Ovary (tissue), 9 donors: ENCODE results near the gene RNF212. TPM values are rescaled to one million over a fixed set of nuclear protein-coding genes. Genes with fewer than 3 reads are reported as not detected.
A peak's percentile ranks its signal among the peaks of the same experiment; 100 is the strongest.

Experiments used
- DNase-seq, 5 donors: peaks; one replicate each; pipeline ENCODE4 v3.0.0-alpha.2; 2019 to 2020
- H3K27ac ChIP-seq, 2 donors: fragments of 200-600 bp; one replicate each; pipeline versions ENCODE4 v1.5.1 to v1.8.0; 2019 to 2022
- H3K27me3 ChIP-seq: fragments of 200-600 bp; one replicate; pipeline ENCODE4 v1.8.0; 2022
- H3K36me3 ChIP-seq: fragments of 200-600 bp; sonication (generic); one replicate; pipeline ENCODE4 v1.5.1; 2019
- H3K4me1 ChIP-seq: one replicate; pipeline ENCODE4 v1.8.1; 2013; ENCODE audit warnings: mild to moderate bottlenecking, moderate library complexity; ENCODE audit not compliant: insufficient read depth
- H3K4me3 ChIP-seq: fragments of 200-600 bp; sonication (generic); one replicate; pipeline ENCODE4 v1.5.1; 2017
- H3K9me3 ChIP-seq, 2 donors: fragments of 200-600 bp in 1 of 2; sonication (generic) in 1 of 2; one replicate each; pipeline versions ENCODE4 v1.5.1 to v1.8.1; 2013 to 2019; ENCODE audit warnings: mild to moderate bottlenecking in 1 of 2, moderate library complexity in 1 of 2
- CTCF ChIP-seq, 3 donors: fragments of 450-650 bp in 2 of 3; fragments of 200-600 bp in 1 of 3; IDR thresholded peaks; one replicate each; pipeline versions ENCODE4 v1.5.1 to v1.8.0; 2016 to 2022; ENCODE audit warnings: antibody characterized with exemption in 3 of 3, mild to moderate bottlenecking in 1 of 3
- EP300 ChIP-seq: sonication (generic); formaldehyde crosslinking; IDR thresholded peaks from one replicate; pipeline ENCODE4 v1.6.1; 2017; ENCODE audit warnings: antibody characterized with exemption
- POLR2A ChIP-seq: fragments of 450-650 bp; IDR thresholded peaks from one replicate; pipeline ENCODE4 v1.6.1; 2017; ENCODE audit warnings: antibody characterized with exemption, mild to moderate bottlenecking, moderate library complexity
- WGBS, 3 donors: extraction: QIAGEN DNeasy Blood & Tissue Kit in 1 of 3; methylation state at CpG; one replicate each; pipeline versions ENCODE4 v1.1.5 to v1.1.7; 2013 to 2017; 5-methylcytosine and 5-hydroxymethylcytosine counted together
- intact Hi-C, 4 donors: fragments of 100-400 bp; cut with DNase I; formaldehyde crosslinking; loops; one replicate each; pipeline versions ENCODE4 v1.11.0 to v1.15.1; 2022 to 2023
- polyA plus RNA-seq, 2 donors: library from polyadenylated mRNA; stranded (reverse); fragments of 200-250 nt in 1 of 2; fragments of 350-450 nt in 1 of 2; fragmentation: Illumina TruSeq in 1 of 2; extraction: RNeasy Lipid Tissue Mini Kit (QIAGEN cat#74804) in 1 of 2; gene quantifications; one replicate each; pipeline ENCODE4 v1.2.3, GENCODE V29; 2013 to 2014
- total RNA-seq, 7 donors: library from RNA; depleted of rRNA in 2 of 7; stranded (reverse); fragments of >200 nt in 2 of 7; fragmentation: NEBNext Ultra II Directional in 3 of 7; extraction: Animal tissue kit (Norgen Biotek cat#: 25700) in 3 of 7; gene quantifications; one replicate each; pipeline versions ENCODE4 v1.1.0 to v1.2.4, GENCODE V29; 2016 to 2023
- donor health status: DM: no; HTN: no; CAD: no; lungs with moderate emphysema.
- donor health status: DM: no; HTN: no; CAD: no.
- donor health status: Bipolar disorder and iron deficiency.
- donor health status: DM: yes; HTN: yes; CAD: no.
- donor health status: DM: no; HTN: no; CAD: no.
- donor health status: DM: yes; HTN: yes; CAD: no.

RNF212 gene
- total and polyA plus RNA-seq, 9 donors, result 6.2 to 31.0 (median 14.1) TPM

- WGBS, 3 donors, result 66 to 78% (median 67%) methylated on average over 16 of the region's 16 CpGs
- Histone ChIP-seq H3K4me1 (peaks cover 5% of the 10 kb centered on the region), H3K27me3 (peaks cover 2% of the 10 kb centered on the region), H3K36me3 (no peaks in the 10 kb centered on the region), H3K27ac (no peak overlapping the region), H3K9me3 (no peaks in the 10 kb centered on the region), H3K4me3 (no peak overlapping the region)
- peak in 2 of 5 donors; percentile 12 to 23 for DNase-seq
- intact Hi-C loops, result no loop called here
- TF ChIP-seq POLR2A (no peak), EP300 (no peak), CTCF (IDR thresholded peaks at IDR 0.05) (no peak)
Observed at GRCh38 chr4:1058997-1059665, 54.2 kb downstream of the RNF212 start.

GRCh38 chr4:1058198-1058996 is 55.0 kb downstream of the RNF212 start:
- H3K27ac ChIP-seq, result no peak overlapping the region
- TF ChIP-seq CTCF (IDR thresholded peaks at IDR 0.05) (no peak), EP300 (no peak), POLR2A (no peak)
- no peaks in the 10 kb centered on the region for H3K9me3 ChIP-seq
- peak in 2 of 5 donors; percentile 14 to 23 for DNase-seq
- intact Hi-C loops, result no loop called here
- H3K36me3 ChIP-seq, result no peaks in the 10 kb centered on the region
- peaks cover 2% of the 10 kb centered on the region for H3K27me3 ChIP-seq
- WGBS, 3 donors, result 58 to 66% (median 61%) methylated on average over 35 of the region's 35 CpGs
- H3K4me1 ChIP-seq, result peaks cover 5% of the 10 kb centered on the region
- no peak overlapping the region for H3K4me3 ChIP-seq

- DNase-seq, result no peak
- H3K27me3 ChIP-seq, result peaks cover 2% of the 10 kb centered on the region
- no peaks in the 10 kb centered on the region for H3K36me3 ChIP-seq
- TF ChIP-seq EP300 (no peak), CTCF (IDR thresholded peaks at IDR 0.05) (no peak), POLR2A (no peak)
- intact Hi-C loops, result no loop called here
- peaks cover 6% of the 10 kb centered on the region for H3K4me1 ChIP-seq
- H3K9me3 ChIP-seq, result no peaks in the 10 kb centered on the region
- WGBS, 3 donors, result 62 to 77% (median 77%) methylated on average over 7 of the region's 7 CpGs
- no peak overlapping the region for H3K27ac ChIP-seq
- H3K4me3 ChIP-seq, result no peak overlapping the region
Observed at GRCh38 chr4:1057403-1057745, 56.0 kb downstream of the RNF212 start.

GRCh38 chr4:1056671-1057402 is 56.5 kb downstream of the RNF212 start:
- Histone ChIP-seq H3K4me3 (no peak overlapping the region), H3K9me3 (no peaks in the 10 kb centered on the region), H3K4me1 (peaks cover 6% of the 10 kb centered on the region), H3K36me3 (no peaks in the 10 kb centered on the region), H3K27me3 (peaks cover 2% of the 10 kb centered on the region), H3K27ac (no peak overlapping the region)
- intact Hi-C loops, result no loop called here
- 77 to 82% (median 81%) methylated on average over 28 of the region's 28 CpGs for WGBS, 3 donors
- no peak for TF ChIP-seq CTCF (IDR thresholded peaks at IDR 0.05)
- no peak for TF ChIP-seq EP300
- TF ChIP-seq POLR2A, result no peak
- peak in 1 of 5 donors; percentile 24 for DNase-seq
